Left colon (tissue), 2 donors: ENCODE measurements around the gene AFDN. TPM values are rescaled to one million over a fixed set of nuclear protein-coding genes. Genes with fewer than 3 reads are reported as not detected.

Experiments
- ATAC-seq: fragments of 200-7000 bp; cut with Tn5 transposase; one replicate; pipeline ENCODE4 v1.9.1; 2020; ENCODE audit warnings: mild to moderate bottlenecking, moderate library complexity
- DNase-seq, 2 donors: peaks; one replicate each; pipeline ENCODE4 v3.0.0-alpha.2; 2020
- intact Hi-C, 2 donors: fragments of 100-400 bp; cut with DNase I in 1 of 2; cut with micrococcal nuclease in 1 of 2; formaldehyde crosslinking; loops; one replicate each; pipeline versions ENCODE4 v1.11.2 to v1.14.0; 2022; cut with DNase I, micrococcal nuclease
- total RNA-seq, 2 donors: library from RNA; stranded (reverse); fragmentation: NEBNext Ultra II Directional; extraction: Animal tissue kit (Norgen Biotek cat#: 25700); gene quantifications; one replicate each; pipeline ENCODE4 v1.2.1, GENCODE V29; 2021
- donor health status: DM: no; HTN: no; CAD: no.
- donor health status: DM: yes; HTN: yes; CAD: no.

Gene AFDN
- total RNA-seq, 2 donors from 2014 or later = 194 to 228 TPM

GRCh38 chr6:167856999-167857660, 30.4 kb downstream of the AFDN start:
- ATAC-seq (no peak), DNase-seq (no peak)
- intact Hi-C loops = no loop called here

- ATAC-seq = peak; percentile 72
- DNase-seq = no peak
- intact Hi-C loops = no loop called here
Measured at GRCh38 chr6:167858086-167858591, 31.4 kb downstream of the AFDN start.

GRCh38 chr6:167858842-167859664, 32.3 kb downstream of the AFDN start:
- no peak for ATAC-seq
- DNase-seq = no peak
- intact Hi-C loops = no loop called here

GRCh38 chr6:167860550-167861226, 34.0 kb downstream of the AFDN start:
- no peak for DNase-seq
- intact Hi-C loops = no loop called here
- ATAC-seq = no peak

GRCh38 chr6:167861424-167861823, 34.7 kb downstream of the AFDN start:
- no peak for DNase-seq
- ATAC-seq = no peak
- intact Hi-C loops = no loop called here

- intact Hi-C loops = no loop called here
- no peak for ATAC-seq
- no peak for DNase-seq
Measured at GRCh38 chr6:167863897-167864296, 37.2 kb downstream of the AFDN start.

- no peak for ATAC-seq
- intact Hi-C loops = no loop called here
Measured at GRCh38 chr6:167866642-167867041, 39.9 kb downstream of the AFDN start.

GRCh38 chr6:167870321-167870720, 43.6 kb downstream of the AFDN start:
- ATAC-seq = peak; percentile 75
- intact Hi-C loops = no loop called here
- DNase-seq = peak; percentile 37 to 78

More at GRCh38 chr6:167866642-167867041, 39.9 kb downstream of the AFDN start:
- DNase-seq = no peak

- DNase-seq (no peak), ATAC-seq (no peak)
- intact Hi-C loops = no loop called here
Measured at GRCh38 chr6:167872538-167873210, 46.0 kb downstream of the AFDN start.

- intact Hi-C loops = no loop called here
- ATAC-seq (no peak), DNase-seq (no peak)
Measured at GRCh38 chr6:167877994-167878779, 51.5 kb downstream of the AFDN start.

- ATAC-seq (no peak), DNase-seq (no peak)
- intact Hi-C loops = no loop called here
Measured at GRCh38 chr6:167879612-167880011, 52.9 kb downstream of the AFDN start.

- DNase-seq (no peak), ATAC-seq (no peak)
- intact Hi-C loops = no loop called here
Measured at GRCh38 chr6:167881327-167881726, 54.6 kb downstream of the AFDN start.

- DNase-seq (no peak), ATAC-seq (no peak)
- intact Hi-C loops = no loop called here
Measured at GRCh38 chr6:167882244-167882643, 55.5 kb downstream of the AFDN start.

GRCh38 chr6:167888098-167888497, 61.4 kb downstream of the AFDN start:
- ATAC-seq (no peak), DNase-seq (no peak)
- intact Hi-C loops = no loop called here

- intact Hi-C loops = no loop called here
- ATAC-seq (no peak), DNase-seq (no peak)
Measured at GRCh38 chr6:167892835-167893815, 66.4 kb downstream of the AFDN start.

- DNase-seq (no peak), ATAC-seq (no peak)
- intact Hi-C loops = no loop called here
Measured at GRCh38 chr6:167894965-167895364, 68.3 kb downstream of the AFDN start.

- intact Hi-C loops = no loop called here
- no peak for DNase-seq
- ATAC-seq = no peak
Measured at GRCh38 chr6:167896648-167897047, 69.9 kb downstream of the AFDN start.
